ENCODE data around the gene HEXA.
"Not testable (repeated sequence)": the region's sequence is repeated elsewhere in the genome, so short reads cannot be mapped to it uniquely, and the experiment has no call there.

HEXA gene

GRCh38 chr15:72375846-72376581 is at the start of gene HEXA:
Gene HEXA, minus strand, starts transcription at chr15:72376014. Its CDS starts 42 bp downstream, at chr15:72375972.
- peak; percentile 97 to 98 for DNase-seq (ENCODE audit: low read depth in 2 of 2)

DNA sequence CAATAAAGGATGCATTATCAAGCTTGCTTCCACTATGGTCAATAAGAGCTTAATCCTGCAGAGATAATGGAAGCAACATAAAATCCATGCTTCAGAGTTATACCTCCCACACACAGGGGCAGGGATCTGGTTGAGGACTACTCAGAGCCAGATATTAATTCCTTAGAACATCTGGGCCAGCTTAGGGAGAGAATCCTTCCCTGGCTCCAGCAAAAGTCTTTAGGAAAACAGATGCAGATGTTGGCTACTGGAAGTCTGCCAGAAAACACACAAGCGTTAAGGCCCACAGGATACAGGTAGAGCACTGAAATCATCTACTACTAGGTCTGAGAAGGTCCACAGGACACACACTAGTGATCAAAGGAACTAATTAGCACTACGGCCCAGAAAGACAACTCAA is 47.4 kb upstream of the HEXA start:
- DNase-seq (ENCODE audit: low read depth in 2 of 2): no peak

DNA sequence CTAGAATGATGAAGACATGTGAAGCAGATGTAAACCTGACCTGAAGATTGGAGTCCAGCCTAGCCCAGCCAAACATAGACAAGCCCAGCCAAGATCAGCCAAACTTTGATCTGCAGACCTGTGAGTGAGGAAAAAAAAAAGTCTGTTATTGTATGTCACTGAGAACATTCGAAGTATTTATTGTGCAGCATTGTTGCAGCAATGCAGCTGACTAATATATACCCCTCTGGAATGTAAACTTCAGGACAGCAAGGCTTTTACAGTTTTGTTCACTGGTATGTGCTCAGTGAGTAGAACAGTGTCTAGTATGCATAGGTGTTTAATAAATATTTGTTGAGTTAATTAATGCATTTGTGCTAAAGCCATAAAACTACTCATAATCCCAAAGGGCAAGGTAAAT is 45.7 kb upstream of the HEXA start:
- DNase-seq (ENCODE audit: low read depth in 2 of 2): no peak

- no peak for DNase-seq (ENCODE audit: low read depth in 2 of 2)
Observed at GRCh38 chr15:72420576-72420975, 44.8 kb upstream of the HEXA start.

DNA sequence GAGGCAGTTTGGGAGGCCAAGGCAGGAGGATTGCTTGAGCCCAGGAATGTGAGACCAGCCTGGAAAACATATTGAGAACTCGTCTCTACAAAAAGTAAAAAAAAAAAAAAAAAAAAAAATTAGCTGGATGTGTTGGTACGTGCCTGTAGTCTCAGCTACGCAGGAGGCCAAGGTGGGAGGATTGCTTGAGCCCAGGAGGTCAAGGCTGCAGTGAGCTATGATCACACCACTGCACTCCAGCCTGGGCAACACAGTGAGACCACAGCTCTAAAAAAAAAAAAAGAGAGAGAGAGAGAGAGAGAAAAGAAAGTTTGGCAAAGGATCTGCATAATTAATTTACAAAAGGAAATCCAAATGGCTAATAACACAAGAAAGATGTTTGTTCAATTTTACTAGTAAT is 44.0 kb upstream of the HEXA start:
- DNase-seq (ENCODE audit: low read depth in 2 of 2): not testable (repeated sequence)

GRCh38 chr15:72415304-72415703 is 39.5 kb upstream of the HEXA start:
- no peak for DNase-seq (ENCODE audit: low read depth in 2 of 2)

GRCh38 chr15:72413337-72413736 is 37.5 kb upstream of the HEXA start:
- not testable (repeated sequence) for DNase-seq (ENCODE audit: low read depth in 2 of 2)

DNA sequence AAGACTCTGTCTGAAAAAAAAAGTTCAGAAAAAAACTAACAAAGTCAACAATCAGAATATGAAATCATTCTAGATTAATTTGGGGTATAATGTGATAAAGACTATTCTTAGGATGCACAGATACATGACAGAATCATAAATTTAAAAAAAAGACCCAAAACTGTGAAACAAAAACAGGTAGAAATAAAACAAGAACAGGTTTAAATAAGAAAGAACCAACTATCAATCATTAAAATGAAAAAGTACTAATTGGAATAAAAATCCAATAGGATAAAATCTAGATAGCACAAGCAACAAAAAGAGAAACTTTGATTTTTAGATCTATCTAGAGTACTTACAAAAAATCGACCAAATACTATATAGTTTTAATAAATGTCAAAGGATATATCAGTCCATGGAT is 35.7 kb upstream of the HEXA start:
- no peak for DNase-seq (ENCODE audit: low read depth in 2 of 2)

DNA sequence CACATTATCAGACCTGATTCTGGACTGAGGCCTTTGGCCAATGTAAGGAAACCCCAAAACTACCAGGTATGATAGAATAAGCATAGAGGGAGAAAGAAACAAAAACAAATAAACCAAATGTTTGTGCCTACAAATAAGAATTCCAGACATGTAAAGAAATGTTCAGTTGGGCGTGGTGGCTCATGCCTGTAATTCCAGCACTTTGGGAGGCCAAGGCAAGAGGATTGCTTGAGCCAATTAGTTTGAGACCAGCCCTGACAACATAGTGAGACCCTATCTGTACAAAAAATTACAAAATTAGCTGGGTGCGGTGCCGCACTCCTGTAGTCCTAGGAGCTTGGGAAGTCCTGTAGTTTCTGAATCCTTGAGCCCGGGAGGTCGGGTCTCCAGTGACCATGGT is 35.3 kb upstream of the HEXA start:
- no peak for DNase-seq (ENCODE audit: low read depth in 2 of 2)

DNA sequence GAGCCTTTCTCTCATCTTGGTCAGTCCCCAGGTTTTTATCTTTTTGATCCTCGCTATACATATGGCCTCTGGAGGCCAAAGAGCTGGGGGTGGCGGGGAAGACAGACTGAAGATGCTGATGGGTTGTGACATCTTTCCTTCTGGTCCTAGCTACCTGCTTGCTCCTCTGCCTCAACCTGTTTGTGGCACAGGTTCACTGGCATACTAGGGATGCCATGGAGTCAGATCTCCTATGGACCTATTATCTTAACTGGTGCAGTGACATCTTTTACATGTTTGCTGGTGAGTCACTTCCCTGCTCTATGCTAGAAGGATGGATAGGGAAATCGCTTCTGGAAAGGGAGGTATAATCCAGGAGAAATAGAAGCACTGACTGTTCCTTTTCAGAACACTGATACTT is 31.1 kb upstream of the HEXA start:
- DNase-seq (ENCODE audit: low read depth in 2 of 2): no peak

- DNase-seq (ENCODE audit: low read depth in 2 of 2): no peak
Observed at GRCh38 chr15:72404841-72405240, 29.0 kb upstream of the HEXA start.

- no peak for DNase-seq (ENCODE audit: low read depth in 2 of 2)
Observed at GRCh38 chr15:72404356-72404755, 28.5 kb upstream of the HEXA start.

DNA sequence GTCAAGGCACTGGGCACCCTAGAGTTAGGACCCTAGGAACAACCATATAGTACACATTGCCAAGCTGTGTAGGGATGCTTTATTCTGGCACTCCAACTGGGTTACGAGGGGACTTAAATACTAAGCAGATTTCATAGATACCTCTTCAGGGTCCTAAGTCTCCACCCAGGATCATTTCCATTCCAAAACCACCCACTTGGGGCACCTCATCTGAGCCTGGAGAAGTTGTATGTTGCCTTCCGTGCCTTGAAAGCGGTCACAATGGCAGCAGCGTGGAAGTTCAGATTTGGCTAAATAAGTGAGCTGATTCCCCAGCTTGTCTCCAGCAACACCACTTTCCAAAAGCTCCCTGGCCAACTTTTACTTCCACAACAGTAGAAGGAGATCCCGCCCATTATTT is 26.9 kb upstream of the HEXA start:
- no peak for DNase-seq (ENCODE audit: low read depth in 2 of 2)

DNA sequence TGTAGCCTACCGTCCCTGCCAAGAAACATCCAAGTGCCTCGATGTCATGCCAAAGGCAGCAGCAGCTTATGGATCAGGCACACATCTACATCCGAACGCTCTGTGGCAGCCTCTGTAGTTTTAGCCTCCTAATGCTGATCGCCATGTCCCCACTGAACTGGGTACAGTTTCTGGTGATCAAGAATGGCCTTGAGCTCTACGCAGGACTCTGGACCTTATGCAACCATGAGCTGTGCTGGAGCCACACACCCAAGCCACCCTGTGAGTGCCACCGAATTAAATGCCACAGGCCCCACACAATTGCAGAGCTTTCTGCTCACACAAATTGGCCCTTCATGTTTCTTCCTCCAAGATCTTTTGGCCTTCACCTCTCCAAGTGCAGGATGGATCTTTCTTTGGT is 22.8 kb upstream of the HEXA start:
- DNase-seq (ENCODE audit: low read depth in 2 of 2): no peak

GRCh38 chr15:72397796-72398588 is 22.2 kb upstream of the HEXA start, which contains the start of gene TMEM202:
Gene TMEM202, plus strand, starts transcription at chr15:72398305. Its CDS starts 22 bp downstream, at chr15:72398327.
- no peak for DNase-seq (ENCODE audit: low read depth in 2 of 2)

DNA sequence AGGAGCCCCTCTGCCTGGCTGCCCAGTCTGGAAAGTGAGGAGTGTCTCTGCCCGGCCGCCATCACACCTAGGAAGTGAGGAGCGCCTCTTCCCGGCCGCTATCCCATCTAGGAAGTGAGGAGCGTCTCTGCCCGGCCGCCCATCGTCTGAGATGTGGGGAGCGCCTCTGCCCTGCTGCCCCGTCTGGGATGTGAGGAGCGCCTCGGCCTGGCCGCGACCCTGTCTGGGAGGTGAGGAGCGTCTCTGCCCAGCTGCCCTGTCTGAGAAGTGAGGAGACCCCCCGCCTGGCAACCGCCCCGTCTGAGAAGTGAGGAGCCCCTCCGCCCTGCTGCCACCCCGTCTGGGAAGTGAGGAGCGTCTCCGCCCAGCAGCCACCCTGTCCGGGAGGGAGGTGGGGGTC is 20.5 kb upstream of the HEXA start:
- not testable (repeated sequence) for DNase-seq (ENCODE audit: low read depth in 2 of 2)

GRCh38 chr15:72389231-72389630 is 13.4 kb upstream of the HEXA start:
- no peak for DNase-seq (ENCODE audit: low read depth in 2 of 2)

DNA sequence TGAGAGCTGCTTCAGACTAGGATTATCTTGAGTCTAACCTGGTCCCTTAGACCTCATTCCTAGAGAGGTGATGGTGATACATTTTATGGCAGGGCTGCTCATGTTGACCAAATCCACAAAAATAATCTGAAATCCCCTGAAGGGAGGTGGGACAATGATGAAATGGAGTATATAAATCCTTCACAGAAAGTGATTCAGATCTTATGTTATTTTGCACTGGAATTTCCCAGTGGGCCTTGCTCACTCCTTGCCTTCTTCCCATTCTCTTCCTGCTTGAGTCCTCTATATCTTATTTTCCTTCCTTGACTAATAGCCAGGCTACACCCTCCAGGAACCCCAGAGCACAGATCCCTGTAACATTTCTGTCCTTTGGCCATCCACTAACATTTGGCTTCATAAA is 11.9 kb upstream of the HEXA start:
- no peak for DNase-seq (ENCODE audit: low read depth in 2 of 2)

DNA sequence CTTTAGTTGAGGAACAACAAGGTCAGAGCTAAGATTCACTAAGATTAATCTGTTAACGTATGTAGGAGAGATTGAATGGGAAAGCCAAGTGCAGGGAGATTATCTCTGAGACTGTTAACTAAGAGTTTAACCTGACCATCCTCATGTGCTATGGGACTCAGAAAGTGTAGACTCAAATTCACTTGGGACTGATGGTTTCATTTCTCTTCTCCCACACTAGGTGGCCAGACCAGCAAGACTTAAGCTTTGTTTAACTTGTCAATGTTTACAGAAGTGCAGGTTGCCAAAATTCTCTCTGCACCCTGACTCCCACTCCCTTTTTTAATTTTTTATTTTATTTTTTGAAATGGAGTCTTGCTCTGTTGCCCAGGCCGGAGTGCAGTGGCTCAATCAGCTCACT is 6.3 kb upstream of the HEXA start:
- DNase-seq (ENCODE audit: low read depth in 2 of 2): no peak

GRCh38 chr15:72380743-72381142 is 4.9 kb upstream of the HEXA start:
- no peak for DNase-seq (ENCODE audit: low read depth in 2 of 2)

- DNase-seq (ENCODE audit: low read depth in 2 of 2): no peak
Observed at GRCh38 chr15:72379856-72380430, 4.1 kb upstream of the HEXA start.

GRCh38 chr15:72379106-72379505 is 3.3 kb upstream of the HEXA start:
- not testable (repeated sequence) for DNase-seq (ENCODE audit: low read depth in 2 of 2)

DNA sequence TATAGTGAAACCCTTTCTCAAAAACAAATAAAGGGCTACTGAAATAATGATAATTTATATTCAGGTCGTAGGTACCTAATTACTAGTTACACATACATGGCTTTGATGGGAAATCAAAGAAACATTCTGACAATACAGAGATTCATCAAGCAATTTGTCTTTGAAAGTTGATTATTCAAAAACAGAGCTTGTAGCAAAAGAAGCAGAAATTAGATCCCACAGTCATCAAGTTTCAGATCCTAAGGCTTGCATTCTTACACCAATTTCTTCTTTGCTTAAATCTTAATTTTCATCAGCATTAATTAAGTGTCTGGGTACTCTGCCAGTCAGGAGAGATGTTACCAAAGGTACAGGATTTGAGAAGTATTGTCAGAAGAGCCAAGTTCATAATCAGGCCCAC is 1.5 kb upstream of the HEXA start:
- DNase-seq (ENCODE audit: low read depth in 2 of 2): no peak

Data from stimulated activated CD8-positive, alpha-beta memory T cell treated with anti-CD3 and anti-CD28 coated beads, Interleukin-2, amount 100 ng/mL, for 48 hours (primary cell).